HCT116 (cell line): ENCODE measurements around the gene MACF1. TPM values are rescaled to one million over a fixed set of nuclear protein-coding genes. Genes with fewer than 3 reads are reported as not detected.

Source experiments
- ATAC-seq: fragments of 200-7000 bp; cut with Tn5 transposase; 2 replicates; pipeline ENCODE4 v1.9.1; 2020; ENCODE audit warnings: mild to moderate bottlenecking, moderate library complexity
- BruUV-seq: library from RNA; stranded (reverse); fragments of 400-500 nt; replicated peaks from 2 replicates; lab custom pipeline; 2021; lab: Mats Ljungman, UMichigan
- CTCF ChIA-PET: fragments of 300-600 bp; sonication (Branson Sonifier 250); formaldehyde crosslinking; loops from one replicate; lab custom pipeline; 2021; ENCODE audit warnings: antibody characterized with exemption; lab: Charles Lee
- POLR2A ChIA-PET: fragments of 300-600, 350-600 bp; sonication (Branson Sonifier 250); formaldehyde crosslinking; loops from one replicate; lab custom pipeline; 2021; ENCODE audit warnings: antibody characterized with exemption; lab: Charles Lee
- RAD21 ChIA-PET, 2 experiments: fragments of 300-600 bp; sonication (Branson Sonifier 250); formaldehyde crosslinking; loops; one replicate each; lab custom pipeline; 2023; ENCODE audit warnings: low total read pairs in 2 of 2; ENCODE audit not compliant: uncharacterized antibody in 2 of 2, unreplicated experiment in 2 of 2, low non-redundant PET in 1 of 2; lab: Charles Lee
- DNase-seq: peaks from one replicate; pipeline ENCODE4 v3.0.0-alpha.2; 2010; ENCODE audit warnings: low read depth, low spot score
- H2AFZ ChIP-seq: fragments of 200-600 bp; shearing (Covaris generic), sonication (generic); 2 replicates; pipeline ENCODE4 v1.6.1; 2017; ENCODE audit warnings: low read depth, mixed run types, mixed read lengths, antibody characterized with exemption, low read length; ENCODE audit not compliant: poor library complexity, severe bottlenecking
- H3K27ac ChIP-seq: 2 replicates; pipeline ENCODE4 v1.5.1; 2012; ENCODE audit warnings: low read depth, low read length
- H3K27me3 ChIP-seq: fragments of 200-600 bp; sonication (generic); 2 replicates; pipeline ENCODE4 v1.6.1; 2016; ENCODE audit warnings: mixed run types, low read length, mixed read lengths; ENCODE audit not compliant: insufficient read depth
- H3K36me3 ChIP-seq, 2 experiments: fragments of 200-500 bp in 1 of 2; fragments of 200-600 bp in 1 of 2; sonication (Bioruptor generic) in 1 of 2; sonication (generic) in 1 of 2; 2 replicates each; pipeline versions ENCODE4 v1.5.1 to v1.6.1; 2014 to 2016; ENCODE audit warnings: low read length in 2 of 2, inconsistent platforms in 1 of 2, mixed read lengths in 1 of 2, mixed run types in 1 of 2; ENCODE audit not compliant: insufficient read depth in 2 of 2, control insufficient read depth in 1 of 2
- H3K4me1 ChIP-seq, 2 experiments: fragments of 200-600 bp in 1 of 2; sonication (generic) in 1 of 2; 2 replicates each; pipeline versions ENCODE4 v1.5.1 to v1.6.1; 2012 to 2017; ENCODE audit warnings: low read length in 2 of 2, inconsistent platforms in 1 of 2, mild to moderate bottlenecking in 1 of 2, mixed read lengths in 1 of 2, mixed run types in 1 of 2, moderate library complexity in 1 of 2; ENCODE audit not compliant: insufficient read depth in 2 of 2, control insufficient read depth in 1 of 2
- H3K4me2 ChIP-seq: fragments of 200-600 bp; sonication (generic); 2 replicates; pipeline ENCODE4 v1.6.1; 2017; ENCODE audit warnings: mixed run types, low read length, mixed read lengths
- H3K4me3 ChIP-seq, 2 experiments: fragments of 200-600 bp in 1 of 2; sonication (generic) in 1 of 2; replicated peaks in 1 of 2; 2 replicates each; pipeline ENCODE4 v1.5.1; 2011 to 2016; ENCODE audit warnings: low read length in 2 of 2, control low read depth in 1 of 2, low read depth in 1 of 2, mild to moderate bottlenecking in 1 of 2, mixed read lengths in 1 of 2, mixed run types in 1 of 2
- H3K79me2 ChIP-seq: fragments of 200-600 bp; sonication (generic); 2 replicates; pipeline ENCODE4 v1.6.1; 2017; ENCODE audit warnings: mild to moderate bottlenecking, mixed run types, low read length, moderate library complexity, mixed read lengths; ENCODE audit not compliant: insufficient read depth
- H3K9ac ChIP-seq: fragments of 200-600 bp; sonication (generic); 2 replicates; pipeline ENCODE4 v1.6.1; 2016; ENCODE audit warnings: low read length, mixed read lengths
- H3K9me2 ChIP-seq: fragments of 200-600 bp; sonication (generic), shearing (Covaris generic); 2 replicates; pipeline ENCODE4 v1.6.1; 2017; ENCODE audit warnings: mixed run types, mild to moderate bottlenecking, moderate library complexity; ENCODE audit not compliant: insufficient read depth
- H3K9me3 ChIP-seq, 2 experiments: fragments of 200-500 bp in 1 of 2; fragments of 200-600 bp in 1 of 2; sonication (Bioruptor generic) in 1 of 2; sonication (generic) in 1 of 2; 2 replicates each; pipeline ENCODE4 v1.6.1; 2014 to 2017; ENCODE audit warnings: low read length in 2 of 2, mixed read lengths in 2 of 2, inconsistent platforms in 1 of 2, low read depth in 1 of 2, mild to moderate bottlenecking in 1 of 2, mixed run types in 1 of 2, moderate library complexity in 1 of 2; ENCODE audit not compliant: control insufficient read depth in 1 of 2, insufficient read depth in 1 of 2
- H4K20me1 ChIP-seq: fragments of 200-600 bp; sonication (generic), shearing (Covaris generic); 2 replicates; pipeline ENCODE4 v1.6.1; 2017; ENCODE audit warnings: mixed run types, mild to moderate bottlenecking, moderate library complexity; ENCODE audit not compliant: insufficient read depth
- CBX3 ChIP-seq: IDR thresholded peaks from 2 replicates; pipeline ENCODE4 v1.6.1; 2012; ENCODE audit warnings: low read depth
- CEBPB ChIP-seq: IDR thresholded peaks from 2 replicates; pipeline ENCODE4 v1.6.1; 2012; ENCODE audit warnings: low read depth
- CTCF ChIP-seq, 3 experiments: fragments of 200-600 bp in 1 of 3; sonication (generic) in 1 of 3; IDR thresholded peaks in 2 of 3; conservative IDR thresholded peaks in 1 of 3; 2 replicates each; pipeline ENCODE4 v1.5.1; 2012 to 2017; ENCODE audit warnings: low read depth in 2 of 3, low read length in 2 of 3, antibody characterized with exemption in 1 of 3, borderline replicate concordance in 1 of 3, control low read depth in 1 of 3, mild to moderate bottlenecking in 1 of 3, mixed read lengths in 1 of 3, mixed run types in 1 of 3, moderate library complexity in 1 of 3; ENCODE audit not compliant: insufficient read depth in 1 of 3
- EGR1 ChIP-seq: IDR thresholded peaks from 2 replicates; pipeline ENCODE4 v1.6.1; 2012; ENCODE audit warnings: low read depth
- ELF1 ChIP-seq: IDR thresholded peaks from 2 replicates; pipeline ENCODE4 v1.6.1; 2012; ENCODE audit warnings: low read depth, borderline replicate concordance
- EZH2 ChIP-seq: fragments of 200-600 bp; sonication (generic); IDR thresholded peaks from 2 replicates; pipeline ENCODE4 v1.6.1; 2017; ENCODE audit warnings: antibody characterized with exemption, mixed run types
- EZH2phosphoT487 ChIP-seq: fragments of 200-600 bp; IDR thresholded peaks from 2 replicates; pipeline ENCODE4 v1.6.1; 2018; ENCODE audit warnings: antibody characterized with exemption, borderline replicate concordance
- FOSL1 ChIP-seq: IDR thresholded peaks from 2 replicates; pipeline ENCODE4 v1.6.1; 2012; ENCODE audit warnings: low read depth
- JUND ChIP-seq: IDR thresholded peaks from 2 replicates; pipeline ENCODE4 v1.6.1; 2012
- MAX ChIP-seq: IDR thresholded peaks from 2 replicates; pipeline ENCODE4 v1.6.1; 2012
- POLR2A ChIP-seq: IDR thresholded peaks from 2 replicates; pipeline ENCODE4 v1.7.0; 2011; ENCODE audit warnings: borderline replicate concordance; ENCODE audit not compliant: insufficient read depth, insufficient read length; ENCODE audit errors: extremely low read depth
- POLR2AphosphoS5 ChIP-seq: IDR thresholded peaks from 2 replicates; pipeline ENCODE4 v1.6.1; 2011; ENCODE audit warnings: mild to moderate bottlenecking, low read depth, low read length, moderate library complexity
- RAD21 ChIP-seq: IDR thresholded peaks from 2 replicates; pipeline ENCODE4 v1.6.1; 2012; ENCODE audit warnings: low read depth, mild to moderate bottlenecking
- REST ChIP-seq: IDR thresholded peaks from 2 replicates; pipeline ENCODE4 v1.6.1; 2012; ENCODE audit warnings: low read depth
- SIN3A ChIP-seq: IDR thresholded peaks from 2 replicates; pipeline ENCODE4 v1.6.1; 2012; ENCODE audit warnings: low read depth
- SP1 ChIP-seq: IDR thresholded peaks from 2 replicates; pipeline ENCODE4 v1.6.1; 2012; ENCODE audit warnings: low read depth
- SRF ChIP-seq: IDR thresholded peaks from 2 replicates; pipeline ENCODE4 v1.6.1; 2012; ENCODE audit warnings: low read depth
- TCF7L2 ChIP-seq: IDR thresholded peaks from 2 replicates; pipeline ENCODE4 v1.7.0; 2011; ENCODE audit warnings: borderline replicate concordance, inconsistent platforms; ENCODE audit not compliant: insufficient read depth, insufficient read length; ENCODE audit errors: extremely low read depth
- YY1 ChIP-seq: IDR thresholded peaks from 2 replicates; pipeline ENCODE4 v1.6.1; 2011; ENCODE audit warnings: low read length, low read depth, moderate library complexity, mild to moderate bottlenecking; ENCODE audit not compliant: insufficient replicate concordance; ENCODE audit errors: extremely low read depth
- ZFX ChIP-seq: fragments of 450-650 bp; IDR thresholded peaks from 2 replicates; pipeline ENCODE4 v1.6.1; 2017
- ZNF274 ChIP-seq: fragments of 200-500 bp; sonication (Bioruptor generic); IDR thresholded peaks from 2 replicates; pipeline ENCODE4 v1.6.1; 2014; ENCODE audit warnings: mild to moderate bottlenecking, low read depth, low read length, inconsistent platforms
- intact Hi-C: fragments of 100-400 bp; cut with micrococcal nuclease; formaldehyde crosslinking; loops from 2 replicates; pipeline ENCODE4 v1.10.0; 2022
- total RNA-seq: library from RNA; stranded (reverse); gene quantifications from one replicate; pipeline ENCODE4 v1.2.1, GENCODE V29; 2021; ENCODE audit not compliant: unreplicated experiment

MACF1 gene
- total RNA-seq, 1 experiment from 2014 or later, result 146 TPM

DNA sequence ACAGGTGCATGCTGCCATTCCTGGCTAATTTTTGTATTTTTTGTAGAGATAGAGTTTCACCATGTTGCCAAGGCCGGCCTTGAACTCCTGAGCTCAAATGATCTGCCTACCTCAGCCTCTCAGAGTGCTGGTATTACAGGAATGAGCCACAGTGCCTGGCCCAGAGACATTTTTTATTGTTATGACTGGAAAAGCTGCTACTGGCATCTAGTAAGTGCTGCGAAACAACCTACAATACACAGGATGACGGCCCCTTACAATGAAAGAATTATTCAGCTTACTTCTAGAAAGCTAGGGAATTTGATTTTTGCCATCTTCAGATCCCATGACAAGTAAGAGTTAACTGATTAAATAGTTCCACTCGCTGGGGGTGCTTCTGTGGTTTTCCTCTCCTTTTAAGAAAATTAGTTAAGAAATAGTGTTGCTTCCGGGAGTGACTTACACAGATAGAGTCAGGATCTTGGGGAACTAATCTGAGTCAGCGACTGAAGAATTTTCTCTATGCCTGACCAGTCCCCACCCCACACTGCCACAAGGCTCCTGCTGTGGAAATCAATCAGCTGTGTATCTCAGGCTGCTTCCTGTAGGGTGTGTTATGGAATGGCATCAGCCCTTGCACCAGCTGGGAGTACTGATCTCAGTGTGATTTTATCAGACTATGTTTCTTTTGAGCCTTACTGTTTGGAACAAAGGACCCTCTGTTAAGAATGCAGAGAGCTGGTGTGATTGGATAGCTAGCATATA, 194.0 kb downstream of the MACF1 start:
- no TSS peak for BruUV-seq
- peak; percentile 86 for ATAC-seq
- Histone ChIP-seq H3K4me3 (peak overlapping the region; percentile 15 to 50; a peak in 2 of 4 replicates), H3K36me3 (no peaks in the 10 kb centered on the region), H3K9me3 (no peaks in the 10 kb centered on the region), H2AFZ (no peak overlapping the region), H4K20me1 (no peaks in the 10 kb centered on the region), H3K27ac (peak overlapping the region; percentile 91), H3K9ac (peak overlapping the region; percentile 47), H3K4me2 (peak overlapping the region; percentile 72), H3K27me3 (no peaks in the 10 kb centered on the region), H3K9me2 (no peaks in the 10 kb centered on the region), H3K79me2 (peaks cover 15% of the 10 kb centered on the region), H3K4me1 (peaks cover 67 to 78% of the 10 kb centered on the region in 2 experiments)
- ChIA-PET CTCF (interaction anchor here (0.5 to 1.5 kb wide), 6 partner anchors 10 to 444 kb away, joined by 3 to 12 read pairs (median 4); no protein-coding TSS in a partner anchor), POLR2A (interaction anchor here (0.7 to 3.0 kb wide), 9 partner anchors 8 to 26 kb away, joined by 3 to 21 read pairs (median 4); no protein-coding TSS in a partner anchor), RAD21 (no interaction called here)
- DNase-seq, result peak; percentile 98
- intact Hi-C loops, result loop anchor here (1.0 to 10.0 kb wide), 2 partner anchors 206 to 1924 kb away; partner anchors contain the start of gene ZC3H12A
- TF ChIP-seq FOSL1, result peak; percentile 94
- TF ChIP-seq CTCF (IDR thresholded peaks at IDR 0.05 in 2 of 3, conservative IDR thresholded peaks at IDR 0.05 in 1 of 3; ENCODE audit: borderline replicate concordance in 1 of 3, insufficient read depth in 1 of 3, low read depth in 2 of 3, low read length in 2 of 3), result no peak
- TF ChIP-seq SIN3A, result peak; percentile 99
- no peak for TF ChIP-seq ZNF274
- TF ChIP-seq SRF, result peak; percentile 91
- peak; percentile 98 for TF ChIP-seq SP1
- no peak for TF ChIP-seq POLR2A
- no peak for TF ChIP-seq ZFX
- no peak for TF ChIP-seq EZH2
- TF ChIP-seq TCF7L2, result peak; percentile 87
- peak; percentile 41; the same call in 1 of the 2 replicates for TF ChIP-seq EGR1
- peak; percentile 82 for TF ChIP-seq POLR2AphosphoS5
- TF ChIP-seq RAD21, result peak; percentile 30
- peak; percentile 99; the same call in 1 of the 2 replicates for TF ChIP-seq CBX3
- TF ChIP-seq REST, result no peak
- TF ChIP-seq ELF1, result peak; percentile 73; the same call in 1 of the 2 replicates
- peak; percentile 97 for TF ChIP-seq CEBPB
- peak; percentile 79 for TF ChIP-seq YY1
- peak; percentile 89 for TF ChIP-seq MAX
- no peak for TF ChIP-seq EZH2phosphoT487
- peak; percentile 96 for TF ChIP-seq JUND
